AG09319 (cell line): ENCODE results near the gene HOMER2.

ENCODE experiments used
- DNase-seq: peaks from one replicate; pipeline ENCODE4 v3.0.0-alpha.2; 2010; ENCODE audit warnings: low read depth; ENCODE audit errors: extremely low read depth
- CTCF ChIP-seq: IDR thresholded peaks from 2 replicates; pipeline ENCODE4 v1.5.1; 2011; ENCODE audit warnings: low read depth, mild to moderate bottlenecking, inconsistent platforms, low read length, moderate library complexity

HOMER2 gene

DNA sequence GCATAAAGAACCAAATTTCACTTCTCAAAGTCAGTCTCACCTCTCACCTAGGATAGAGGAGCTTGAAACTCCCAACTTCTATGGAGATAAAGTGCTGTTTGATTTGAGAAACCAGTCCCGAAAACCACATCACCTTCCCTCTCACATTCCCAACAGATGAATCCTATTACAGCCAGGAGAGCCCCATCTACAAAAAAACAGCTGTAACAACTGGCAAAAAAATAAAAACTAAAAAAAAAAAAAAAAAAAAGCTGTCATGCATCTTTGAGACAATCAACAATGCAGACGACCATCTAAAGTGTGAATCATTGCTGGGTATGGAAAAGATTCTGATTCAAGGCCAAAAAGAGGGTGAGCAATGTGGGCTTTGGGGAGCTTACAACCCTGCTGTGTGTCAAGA lies 23.8 kb downstream of the HOMER2 start:
- no peak for TF ChIP-seq CTCF
- no peak for DNase-seq

DNA sequence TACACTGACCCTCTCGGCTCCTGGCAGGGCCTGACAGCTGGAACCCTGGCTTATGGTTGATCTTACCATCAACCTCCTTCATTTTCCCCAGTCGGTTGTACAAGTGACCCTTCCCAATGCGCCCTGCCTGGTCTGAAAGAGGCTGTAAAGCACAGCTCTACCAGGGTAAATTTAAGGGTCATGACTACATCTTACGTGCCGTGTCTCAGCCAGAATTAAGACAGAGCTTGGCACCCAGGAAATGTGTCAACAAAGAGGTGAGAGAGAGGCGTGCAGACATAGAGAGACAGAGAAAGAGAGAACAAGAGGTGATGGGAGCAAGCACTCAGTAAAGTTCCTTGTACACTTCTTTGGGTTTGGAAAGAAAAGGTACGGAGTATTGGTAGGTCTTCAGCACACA lies 28.8 kb downstream of the HOMER2 start:
- no peak for TF ChIP-seq CTCF

DNA sequence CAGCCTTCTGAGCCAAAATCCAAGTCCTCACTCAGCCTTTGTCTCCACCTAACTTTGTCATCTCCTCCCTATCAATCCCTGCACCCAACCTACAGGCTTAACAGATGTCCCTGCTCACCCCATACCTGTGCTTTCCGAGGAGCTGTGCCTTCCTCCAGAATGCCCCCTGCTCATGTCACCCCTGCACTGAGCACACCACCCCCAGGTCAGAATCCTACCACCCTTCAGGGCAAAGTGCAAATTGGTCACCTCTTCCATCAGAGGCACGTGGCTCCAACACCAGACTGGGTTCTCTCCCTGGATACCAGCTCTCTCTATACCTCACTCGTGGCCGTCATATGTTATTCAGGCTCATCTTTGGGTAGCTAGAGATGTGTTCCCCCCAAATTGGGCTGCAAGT lies 29.8 kb downstream of the HOMER2 start:
- no peak for DNase-seq
- no peak for TF ChIP-seq CTCF

More for the DNA sequence above, 28.8 kb downstream of the HOMER2 start:
- no peak for DNase-seq

DNA sequence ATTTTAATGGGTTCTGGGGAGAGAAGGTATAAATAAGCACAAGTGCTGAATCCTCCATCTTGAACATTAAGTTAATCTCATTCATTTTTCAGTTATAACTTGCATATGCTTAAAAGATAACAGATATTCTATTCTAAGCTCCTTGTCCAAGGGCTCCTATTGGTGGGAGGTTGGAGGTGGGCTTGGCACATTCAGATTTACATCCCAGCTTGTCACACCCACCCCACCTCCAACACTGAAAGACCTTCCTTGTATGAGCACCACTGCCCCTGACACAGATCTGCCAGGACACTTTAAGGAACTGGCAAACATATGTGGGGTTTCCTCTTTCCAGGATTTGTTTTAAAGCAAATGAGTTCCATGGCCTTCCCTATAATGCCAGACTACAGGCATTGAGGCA lies 30.6 kb downstream of the HOMER2 start:
- TF ChIP-seq CTCF = no peak
- DNase-seq = no peak

DNA sequence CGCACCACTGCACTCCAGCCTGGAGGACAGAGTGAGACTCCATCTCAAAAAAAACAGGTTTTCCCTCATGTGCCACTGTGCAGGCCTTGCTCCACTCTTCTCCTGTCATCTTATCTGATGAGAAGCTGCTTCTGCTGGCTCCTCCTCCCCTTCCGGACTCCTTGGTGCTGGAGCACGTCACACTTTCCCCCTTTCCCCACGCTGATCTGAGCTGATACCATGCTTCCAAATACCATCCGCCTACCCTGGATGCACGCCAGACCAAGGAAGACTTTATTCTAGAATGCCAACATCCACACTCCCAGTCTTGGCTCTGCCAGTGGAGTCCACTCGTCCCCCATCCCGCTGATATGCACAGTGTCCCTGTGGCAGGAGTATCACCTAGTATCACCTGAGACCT lies 31.3 kb downstream of the HOMER2 start:
- TF ChIP-seq CTCF = no peak
- no peak for DNase-seq

GRCh38 chr15:82919231-82919886 lies 33.2 kb downstream of the HOMER2 start:
- TF ChIP-seq CTCF = no peak
- no peak for DNase-seq

GRCh38 chr15:82918607-82919230 lies 33.8 kb downstream of the HOMER2 start:
- TF ChIP-seq CTCF = no peak

More at GRCh38 chr15:82918607-82919230, 33.8 kb downstream of the HOMER2 start:
- no peak for DNase-seq
